ENCODE results near the gene RPL35. TPM values are rescaled to one million over a fixed set of nuclear protein-coding genes. Genes with fewer than 3 reads are reported as not detected.

RPL35 gene
- total RNA-seq, 2 donors from 2014 or later = 1,754 to 1,822 TPM

DNA sequence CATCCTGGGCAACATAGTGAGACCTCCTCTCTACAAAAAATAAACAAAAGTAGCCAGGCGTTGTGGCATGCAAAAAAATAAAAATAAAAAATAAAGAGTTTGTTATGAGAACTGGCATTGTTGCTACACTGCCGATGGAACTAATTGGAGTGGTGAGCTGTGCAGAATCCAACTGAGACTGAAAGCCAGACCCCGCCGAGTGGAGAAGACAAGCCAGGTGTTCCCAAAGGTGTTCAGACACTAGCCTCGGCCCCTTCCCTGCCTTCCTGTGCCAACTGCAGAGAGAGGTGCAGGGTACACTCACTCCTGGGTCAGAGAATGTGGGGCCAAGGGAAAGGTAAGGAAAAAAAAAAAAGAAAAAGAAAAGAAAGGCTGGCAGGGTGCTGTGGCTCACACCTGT lies 46.2 kb downstream of the RPL35 start:
- H3K27ac Mint-ChIP-seq = no peak overlapping the region
- H3K9me3 Mint-ChIP-seq = no peaks in the 10 kb centered on the region
- H3K4me1 Mint-ChIP-seq (ENCODE audit: low read depth) = peaks cover 13% of the 10 kb centered on the region
- peaks cover 18% of the 10 kb centered on the region for H3K27me3 Mint-ChIP-seq (ENCODE audit: low read depth)
- DNase-seq (no peak), ATAC-seq (replicated peaks in 1 of 2) (no peak)
- no peak overlapping the region for H3K4me3 Mint-ChIP-seq
- H3K36me3 Mint-ChIP-seq (ENCODE audit: insufficient read depth in 2 of 2) = no peaks in the 10 kb centered on the region

DNA sequence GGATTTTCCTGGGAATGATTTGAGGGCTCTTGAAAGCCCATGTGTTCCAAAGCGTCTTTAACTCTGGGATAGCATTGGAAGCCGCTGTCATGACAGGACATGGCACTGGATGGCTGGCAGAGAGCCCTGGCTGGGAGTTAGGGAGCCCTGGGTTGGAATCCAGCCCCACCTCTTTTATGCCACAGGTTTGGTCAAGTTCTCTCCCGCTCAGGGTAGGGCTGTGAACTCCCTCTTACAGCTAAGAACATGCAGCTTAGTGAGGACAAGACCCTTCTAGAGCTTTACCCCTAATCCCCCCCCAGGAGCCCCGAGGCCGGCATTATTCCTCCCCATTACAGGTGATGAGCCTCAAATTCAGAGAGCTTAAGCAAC lies 47.6 kb downstream of the RPL35 start:
- Mint-ChIP-seq H3K4me3 (no peak overlapping the region), H3K4me1 (ENCODE audit: low read depth) (peaks cover 13% of the 10 kb centered on the region), H3K9me3 (no peaks in the 10 kb centered on the region), H3K27ac (no peak overlapping the region), H3K27me3 (ENCODE audit: low read depth) (peaks cover 18% of the 10 kb centered on the region), H3K36me3 (ENCODE audit: insufficient read depth in 2 of 2) (no peaks in the 10 kb centered on the region)
- DNase-seq = no peak
- ATAC-seq (replicated peaks in 1 of 2) = no peak

GRCh38 chr9:124813501-124814163 lies 48.1 kb downstream of the RPL35 start:
- Mint-ChIP-seq H3K4me1 (ENCODE audit: low read depth) (peaks cover 13% of the 10 kb centered on the region), H3K9me3 (no peaks in the 10 kb centered on the region), H3K36me3 (ENCODE audit: insufficient read depth in 2 of 2) (no peaks in the 10 kb centered on the region), H3K27me3 (ENCODE audit: low read depth) (peaks cover 18% of the 10 kb centered on the region), H3K4me3 (no peak overlapping the region), H3K27ac (no peak overlapping the region)
- ATAC-seq (replicated peaks in 1 of 2) = no peak
- DNase-seq = no peak

DNA sequence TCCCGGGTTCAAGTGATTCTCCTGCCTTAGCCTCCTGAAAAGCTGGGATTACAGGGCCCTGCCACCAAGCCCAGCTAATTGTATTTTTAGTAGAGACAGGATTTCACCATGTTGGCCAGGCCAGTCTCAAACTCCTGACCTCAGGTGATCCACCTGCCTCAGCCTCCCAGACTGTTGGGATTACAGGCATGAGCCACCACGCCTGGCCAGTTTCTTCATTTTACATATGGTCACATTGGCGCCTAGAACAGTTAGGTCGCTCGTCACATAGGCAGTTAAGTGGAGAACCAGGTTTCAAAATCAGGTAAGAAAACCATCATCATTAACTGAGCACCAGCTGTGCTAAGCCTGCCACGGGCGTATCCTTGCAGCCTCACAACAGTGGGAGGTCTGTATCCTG lies 48.7 kb downstream of the RPL35 start:
- Mint-ChIP-seq H3K36me3 (ENCODE audit: insufficient read depth in 2 of 2) (no peaks in the 10 kb centered on the region), H3K27ac (no peak overlapping the region), H3K9me3 (no peaks in the 10 kb centered on the region), H3K4me3 (no peak overlapping the region), H3K4me1 (ENCODE audit: low read depth) (peaks cover 7% of the 10 kb centered on the region), H3K27me3 (ENCODE audit: low read depth) (peaks cover 13% of the 10 kb centered on the region)
- ATAC-seq (replicated peaks in 1 of 2) (no peak), DNase-seq (no peak)

GRCh38 chr9:124812441-124812876 lies 49.3 kb downstream of the RPL35 start:
- no peak for ATAC-seq (replicated peaks in 1 of 2)
- H3K4me3 Mint-ChIP-seq = no peak overlapping the region
- peaks cover 10% of the 10 kb centered on the region for H3K27me3 Mint-ChIP-seq (ENCODE audit: low read depth)
- peaks cover 5% of the 10 kb centered on the region for H3K4me1 Mint-ChIP-seq (ENCODE audit: low read depth)
- no peaks in the 10 kb centered on the region for H3K9me3 Mint-ChIP-seq
- no peak overlapping the region for H3K27ac Mint-ChIP-seq
- no peak for DNase-seq
- no peaks in the 10 kb centered on the region for H3K36me3 Mint-ChIP-seq (ENCODE audit: insufficient read depth in 2 of 2)

DNA sequence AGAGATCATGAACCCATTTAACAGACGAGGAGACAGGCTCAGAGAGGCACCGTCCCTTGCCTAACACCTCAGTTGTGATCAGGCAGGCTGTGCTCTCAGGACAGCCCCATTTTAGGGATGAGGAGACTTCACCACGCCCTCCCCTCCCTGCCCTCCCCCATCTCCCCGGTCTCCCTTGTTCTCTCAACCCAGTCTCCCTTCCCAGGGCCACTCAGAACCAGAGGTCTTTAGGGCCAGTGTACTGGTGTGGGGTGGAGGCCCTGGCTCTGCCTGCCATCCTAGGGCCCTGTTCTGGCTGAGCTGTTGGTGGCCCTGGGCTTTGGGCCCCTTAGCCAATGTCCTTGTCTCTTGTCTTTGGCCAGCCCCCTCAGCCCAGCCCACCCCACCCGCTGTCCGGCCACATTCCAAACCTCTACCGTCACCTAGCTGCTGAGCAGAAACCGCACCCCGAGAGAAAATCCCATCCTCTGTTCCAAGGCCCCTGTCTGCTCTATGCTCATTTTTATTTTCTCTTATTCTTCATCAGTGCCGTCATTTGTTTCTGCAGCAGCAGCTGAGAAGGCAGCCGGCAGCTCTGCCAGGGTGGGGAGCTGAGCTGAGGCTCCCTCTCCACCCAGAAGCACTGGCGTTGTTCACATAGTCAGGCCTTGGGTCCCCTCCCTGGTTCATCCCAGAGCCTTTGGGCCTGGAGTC lies 50.9 kb downstream of the RPL35 start:
- ATAC-seq (replicated peaks in 1 of 2) (no peak), DNase-seq (no peak)
- H3K4me3 Mint-ChIP-seq = no peak overlapping the region
- no peaks in the 10 kb centered on the region for H3K27me3 Mint-ChIP-seq (ENCODE audit: low read depth)
- H3K4me1 Mint-ChIP-seq (ENCODE audit: low read depth) = peaks cover 5% of the 10 kb centered on the region
- no peaks in the 10 kb centered on the region for H3K36me3 Mint-ChIP-seq (ENCODE audit: insufficient read depth in 2 of 2)
- no peaks in the 10 kb centered on the region for H3K9me3 Mint-ChIP-seq
- H3K27ac Mint-ChIP-seq = no peak overlapping the region

DNA sequence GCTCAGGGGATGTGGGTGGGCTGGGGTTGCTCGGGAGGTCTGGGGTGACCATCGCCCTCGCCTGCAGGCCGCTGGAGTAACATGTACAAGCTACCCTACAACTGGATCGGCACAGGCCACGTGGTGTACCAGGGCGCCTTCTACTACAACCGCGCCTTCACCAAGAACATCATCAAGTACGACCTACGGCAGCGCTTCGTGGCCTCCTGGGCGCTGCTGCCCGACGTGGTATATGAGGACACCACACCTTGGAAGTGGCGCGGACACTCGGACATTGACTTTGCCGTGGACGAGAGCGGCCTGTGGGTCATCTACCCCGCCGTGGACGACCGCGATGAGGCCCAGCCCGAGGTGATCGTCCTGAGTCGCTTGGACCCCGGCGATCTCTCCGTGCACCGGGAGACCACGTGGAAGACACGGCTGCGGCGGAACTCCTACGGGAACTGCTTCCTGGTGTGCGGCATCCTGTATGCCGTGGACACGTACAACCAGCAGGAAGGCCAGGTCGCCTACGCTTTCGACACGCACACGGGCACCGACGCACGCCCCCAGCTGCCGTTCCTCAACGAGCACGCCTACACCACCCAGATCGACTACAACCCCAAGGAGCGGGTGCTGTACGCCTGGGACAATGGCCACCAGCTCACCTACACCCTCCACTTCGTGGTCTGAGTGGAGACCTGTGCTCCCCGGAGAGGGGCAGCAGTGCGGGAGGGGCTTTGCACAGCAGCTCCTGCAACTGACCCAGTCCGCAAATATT lies 51.8 kb downstream of the RPL35 start:
- Mint-ChIP-seq H3K9me3 (no peaks in the 10 kb centered on the region), H3K4me1 (ENCODE audit: low read depth) (peaks cover 5% of the 10 kb centered on the region), H3K4me3 (no peak overlapping the region), H3K27ac (no peak overlapping the region), H3K27me3 (ENCODE audit: low read depth) (no peaks in the 10 kb centered on the region), H3K36me3 (ENCODE audit: insufficient read depth in 2 of 2) (no peaks in the 10 kb centered on the region)
- DNase-seq (no peak), ATAC-seq (replicated peaks in 1 of 2) (no peak)

DNA sequence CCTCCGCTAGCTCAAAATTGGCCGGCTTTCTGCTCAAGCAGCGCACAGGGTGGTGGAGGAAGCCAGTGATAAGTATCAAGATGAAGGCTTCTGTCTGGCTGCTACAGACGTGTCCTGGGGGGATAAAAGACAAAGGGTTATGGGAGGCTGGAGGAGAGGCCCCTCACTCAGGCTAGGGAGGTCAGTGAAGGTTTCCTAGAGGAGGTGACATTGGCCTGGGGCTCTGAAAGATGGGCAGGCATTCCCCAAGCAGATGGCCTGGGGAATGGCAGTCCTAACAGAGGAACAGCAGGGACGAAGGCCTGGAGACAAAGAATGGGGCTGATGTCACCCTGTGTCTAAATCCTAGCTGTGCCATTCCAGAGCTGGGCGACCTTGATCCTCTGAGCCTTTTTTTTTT lies 52.5 kb downstream of the RPL35 start:
- Mint-ChIP-seq H3K27ac (no peak overlapping the region), H3K9me3 (no peaks in the 10 kb centered on the region), H3K4me3 (no peak overlapping the region), H3K36me3 (ENCODE audit: insufficient read depth in 2 of 2) (no peaks in the 10 kb centered on the region), H3K4me1 (ENCODE audit: low read depth) (peaks cover 5% of the 10 kb centered on the region), H3K27me3 (ENCODE audit: low read depth) (no peaks in the 10 kb centered on the region)
- DNase-seq (no peak), ATAC-seq (replicated peaks in 1 of 2) (no peak)

- peaks cover 5% of the 10 kb centered on the region for H3K4me1 Mint-ChIP-seq (ENCODE audit: low read depth)
- ATAC-seq (replicated peaks in 1 of 2) = no peak
- no peaks in the 10 kb centered on the region for H3K9me3 Mint-ChIP-seq
- no peaks in the 10 kb centered on the region for H3K36me3 Mint-ChIP-seq (ENCODE audit: insufficient read depth in 2 of 2)
- no peaks in the 10 kb centered on the region for H3K27me3 Mint-ChIP-seq (ENCODE audit: low read depth)
- no peak overlapping the region for H3K27ac Mint-ChIP-seq
- no peak for DNase-seq
- H3K4me3 Mint-ChIP-seq = no peak overlapping the region
Observed at GRCh38 chr9:124808246-124808956, 53.4 kb downstream of the RPL35 start.

Other genes with a start within 250 kb of the RPL35 start
- gene NR6A1, start 90.6 kb downstream of the RPL35 start, total RNA-seq = 1 to 10 TPM; 2.9 to 4.0 TPM
- not detected for gene OLFML2A, start 84.8 kb downstream of the RPL35 start, total RNA-seq
- not detected for gene WDR38, start 8.5 kb downstream of the RPL35 start, total RNA-seq
- gene ARPC5L, start 173 bp upstream of the RPL35 start, total RNA-seq = 100 to 1,000 TPM; 116 to 125 TPM
- gene GOLGA1, start 79.1 kb upstream of the RPL35 start, total RNA-seq = 10 to 100 TPM; 22.5 to 24.0 TPM

Measured in activated T-cell treated with anti-CD3 and anti-CD28 coated beads, Interleukin-2, amount 50 U/mL, for 72 hours (primary cell).